Kidney (tissue), 14 donors: Measurements from ENCODE around the gene PDZD2. TPM values are rescaled to one million over a fixed set of nuclear protein-coding genes. Genes with fewer than 3 reads are reported as not detected.

Experiments used
- DNase-seq, 5 donors: peaks; one replicate each; pipeline ENCODE4 v3.0.0-alpha.2; 2013 to 2020
- FAIRE-seq: peaks from 2 replicates; lab custom pipeline; 2012; peaks lifted over from hg19 to GRCh38; lab: Jason Lieb, UNC
- H3K27ac ChIP-seq, 2 donors: one replicate each; pipeline ENCODE4 v1.7.0; 2013; ENCODE audit warnings: low read depth in 2 of 2, low read length in 2 of 2, inconsistent platforms in 1 of 2
- H3K27me3 ChIP-seq: one replicate; pipeline ENCODE4 v1.7.1; 2013; ENCODE audit warnings: low read length, inconsistent platforms; ENCODE audit not compliant: control insufficient read depth, insufficient read depth
- H3K36me3 ChIP-seq, 3 donors: one replicate each; pipeline versions ENCODE4 v1.7.0 to v1.7.1; 2013; ENCODE audit warnings: low read length in 3 of 3, control low read depth in 1 of 3, inconsistent platforms in 1 of 3; ENCODE audit not compliant: insufficient read depth in 3 of 3, control insufficient read depth in 2 of 3
- H3K4me1 ChIP-seq, 3 donors: one replicate each; pipeline versions ENCODE4 v1.7.0 to v1.7.1; 2013; ENCODE audit warnings: low read length in 3 of 3, inconsistent platforms in 1 of 3, low read depth in 1 of 3; ENCODE audit not compliant: control insufficient read depth in 2 of 3, insufficient read depth in 2 of 3
- H3K4me3 ChIP-seq, 3 donors: one replicate each; pipeline versions ENCODE4 v1.7.0 to v1.8.1; 2013; ENCODE audit warnings: low read length in 3 of 3, control low read depth in 1 of 3, inconsistent platforms in 1 of 3
- H3K9ac ChIP-seq, 3 donors: one replicate each; pipeline versions ENCODE4 v1.7.0 to v1.7.1; 2013; ENCODE audit warnings: low read length in 3 of 3, control low read depth in 1 of 3, inconsistent platforms in 1 of 3
- H3K9me3 ChIP-seq, 3 donors: one replicate each; pipeline versions ENCODE4 v1.7.0 to v1.7.1; 2013; ENCODE audit warnings: low read length in 3 of 3, control low read depth in 1 of 3, inconsistent platforms in 1 of 3; ENCODE audit not compliant: control insufficient read depth in 2 of 3, insufficient read depth in 1 of 3
- intact Hi-C: fragments of 100-400 bp; cut with DNase I; formaldehyde crosslinking; loops from one replicate; pipeline ENCODE4 v1.11.1; 2022
- polyA plus RNA-seq: library from polyadenylated mRNA; stranded (reverse); fragments of 350-450 nt; fragmentation: Illumina TruSeq; extraction: RNeasy Lipid Tissue Mini Kit (QIAGEN cat#74804); gene quantifications from one replicate; pipeline ENCODE4 v1.2.3, GENCODE V29; 2014; ENCODE audit warnings: low read depth, low replicate concordance; ENCODE audit not compliant: insufficient read depth
- total RNA-seq: library from RNA; stranded (reverse); fragmentation: NEBNext Ultra II Directional; extraction: Animal tissue kit (Norgen Biotek cat#: 25700); gene quantifications from one replicate; pipeline ENCODE4 v1.2.1, GENCODE V29; 2021
- TF ChIP-seq, protein P1 (sequence below): IDR thresholded peaks from 3 replicates; pipeline ENCODE4 v1.5.1; 2012; ENCODE audit warnings: mild to moderate bottlenecking, moderate library complexity, borderline replicate concordance; ENCODE audit not compliant: insufficient read depth; ENCODE audit errors: extremely low read depth
- donor health status: control.
- donor health status: control.
- donor health status: control.
- donor health status: control.
- donor health status: control.
- donor health status: DM: yes; HTN: yes; CAD: no.
- donor health status: Normal renal cell carcinoma (clear cell type).

PDZD2 gene
- total and polyA plus RNA-seq, 2 donors from 2014 or later, result 6.2 to 14.8 TPM

DNA sequence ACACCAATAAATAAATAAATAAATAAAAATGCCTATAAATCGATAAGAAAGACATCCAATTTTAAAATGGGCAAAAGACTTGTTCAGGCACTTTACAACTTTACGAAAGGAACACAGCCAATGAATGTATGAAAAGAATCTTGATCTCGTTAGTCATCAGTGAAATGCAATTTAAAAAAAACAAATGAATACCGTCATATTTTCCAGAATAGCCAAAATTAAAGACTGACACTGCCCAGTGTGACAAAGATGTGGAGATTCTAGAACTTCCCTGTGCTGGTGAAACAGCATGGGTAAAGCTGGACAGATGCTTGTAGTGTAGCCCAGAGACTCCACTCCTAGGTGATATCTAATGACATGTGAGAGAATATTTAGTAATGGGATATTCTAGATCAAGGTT, 408.1 kb downstream of the PDZD2 start:
- Histone ChIP-seq H3K27ac (no peak overlapping the region), H3K4me3 (no peak overlapping the region), H3K27me3 (no peaks in the 10 kb centered on the region), H3K4me1 (peaks cover 0 to 2% (median 0%) of the 10 kb centered on the region in 3 donors), H3K9me3 (no peaks in the 10 kb centered on the region), H3K9ac (no peak overlapping the region), H3K36me3 (peaks cover 0 to 8% (median 2%) of the 10 kb centered on the region in 3 donors)
- intact Hi-C loops, result no loop called here
- FAIRE-seq, result no peak
- no peak for DNase-seq
- TF ChIP-seq, protein P1, sequence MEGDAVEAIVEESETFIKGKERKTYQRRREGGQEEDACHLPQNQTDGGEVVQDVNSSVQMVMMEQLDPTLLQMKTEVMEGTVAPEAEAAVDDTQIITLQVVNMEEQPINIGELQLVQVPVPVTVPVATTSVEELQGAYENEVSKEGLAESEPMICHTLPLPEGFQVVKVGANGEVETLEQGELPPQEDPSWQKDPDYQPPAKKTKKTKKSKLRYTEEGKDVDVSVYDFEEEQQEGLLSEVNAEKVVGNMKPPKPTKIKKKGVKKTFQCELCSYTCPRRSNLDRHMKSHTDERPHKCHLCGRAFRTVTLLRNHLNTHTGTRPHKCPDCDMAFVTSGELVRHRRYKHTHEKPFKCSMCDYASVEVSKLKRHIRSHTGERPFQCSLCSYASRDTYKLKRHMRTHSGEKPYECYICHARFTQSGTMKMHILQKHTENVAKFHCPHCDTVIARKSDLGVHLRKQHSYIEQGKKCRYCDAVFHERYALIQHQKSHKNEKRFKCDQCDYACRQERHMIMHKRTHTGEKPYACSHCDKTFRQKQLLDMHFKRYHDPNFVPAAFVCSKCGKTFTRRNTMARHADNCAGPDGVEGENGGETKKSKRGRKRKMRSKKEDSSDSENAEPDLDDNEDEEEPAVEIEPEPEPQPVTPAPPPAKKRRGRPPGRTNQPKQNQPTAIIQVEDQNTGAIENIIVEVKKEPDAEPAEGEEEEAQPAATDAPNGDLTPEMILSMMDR, result no peak

DNA sequence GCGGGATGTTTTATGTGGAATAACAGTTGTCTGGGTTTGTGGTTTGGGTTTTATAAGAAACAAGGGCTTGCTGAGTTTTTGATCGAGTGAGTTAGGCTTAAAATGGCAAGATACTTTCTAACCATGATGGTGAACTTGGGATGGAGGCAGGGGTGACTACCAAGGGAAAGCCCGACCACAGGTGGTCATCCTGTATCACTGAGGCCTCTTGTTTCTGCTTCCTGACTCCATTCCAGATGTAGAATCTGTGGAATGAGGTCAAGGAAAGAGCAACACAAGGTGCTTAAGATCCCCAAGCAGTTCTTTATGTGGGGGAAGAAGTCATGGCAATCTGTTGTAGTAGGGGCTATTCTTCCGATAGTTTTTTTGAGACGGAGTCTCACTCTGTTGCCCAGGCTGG, 412.9 kb downstream of the PDZD2 start:
- no peaks in the 10 kb centered on the region for H3K4me1 ChIP-seq
- DNase-seq, result no peak
- H3K36me3 ChIP-seq, result peaks cover 0 to 8% (median 2%) of the 10 kb centered on the region in 3 donors
- TF ChIP-seq, protein P1, result no peak
- no peak overlapping the region for H3K27ac ChIP-seq
- H3K4me3 ChIP-seq, result no peak overlapping the region
- no peaks in the 10 kb centered on the region for H3K27me3 ChIP-seq
- no peaks in the 10 kb centered on the region for H3K9me3 ChIP-seq
- FAIRE-seq, result no peak
- intact Hi-C loops, result no loop called here
- no peak overlapping the region for H3K9ac ChIP-seq

DNA sequence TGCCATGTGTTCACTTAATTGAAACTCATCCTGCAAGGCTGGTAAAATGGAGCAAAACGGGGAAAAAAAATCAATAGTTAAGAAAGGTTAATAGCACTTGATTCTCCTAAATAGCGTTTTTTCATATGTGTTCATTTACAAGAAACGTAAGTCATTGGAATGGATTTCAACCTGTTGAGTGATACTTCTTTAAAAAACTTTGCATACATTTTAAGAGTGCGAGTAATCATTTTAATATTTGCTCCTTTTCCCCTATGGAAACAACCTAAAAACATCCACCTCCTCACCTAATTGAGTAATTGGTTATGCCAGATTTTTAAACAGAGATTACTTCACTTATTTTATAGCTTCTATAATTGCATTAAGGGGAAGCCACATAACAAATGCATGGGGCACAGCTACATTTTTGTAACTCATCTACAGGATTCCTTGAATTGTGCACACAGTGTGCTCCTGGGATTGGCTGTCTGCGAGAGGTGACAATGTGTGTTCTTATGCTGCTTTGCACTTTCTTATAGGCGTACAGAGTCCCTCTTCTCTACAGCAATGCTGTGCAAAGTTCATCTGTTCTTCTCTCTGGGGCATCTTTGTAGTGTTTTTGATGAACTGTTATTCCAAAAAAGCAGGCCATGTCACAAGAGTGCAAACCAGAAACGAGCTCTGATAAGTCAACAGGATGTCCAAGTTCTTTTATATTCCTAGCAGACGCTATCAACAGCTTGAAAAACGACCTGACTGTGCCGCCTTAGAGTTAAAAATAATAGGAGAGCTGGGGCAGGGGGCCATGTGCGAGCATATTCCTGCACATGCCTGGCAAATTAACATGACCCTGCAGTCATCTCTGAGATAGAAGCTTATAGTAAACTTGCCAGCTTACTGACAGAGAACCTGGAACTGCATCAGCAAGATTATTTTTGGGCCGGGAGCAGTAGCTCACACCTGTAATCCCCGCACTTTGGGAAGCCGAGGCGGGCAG, 417.2 kb downstream of the PDZD2 start:
- TF ChIP-seq, protein P1, result no peak
- intact Hi-C loops, result no loop called here
- Histone ChIP-seq H3K27ac (no peak overlapping the region), H3K27me3 (no peaks in the 10 kb centered on the region), H3K4me1 (no peaks in the 10 kb centered on the region), H3K4me3 (no peak overlapping the region), H3K9ac (no peak overlapping the region), H3K9me3 (no peaks in the 10 kb centered on the region), H3K36me3 (peaks cover 0 to 5% (median 0%) of the 10 kb centered on the region in 3 donors)
- FAIRE-seq, result no peak
- peak in 2 of 5 donors; percentile 28 to 41 for DNase-seq
